Fibroblast of pulmonary artery (primary cell): ENCODE data around the gene THEMIS2.

Experiments
- DNase-seq: peaks from one replicate; pipeline ENCODE4 v3.0.0-alpha.2; 2010; ENCODE audit warnings: low read depth
- H3K4me3 ChIP-seq: replicated peaks from 2 replicates; pipeline ENCODE4 v1.5.1; 2011; ENCODE audit warnings: low read depth, mild to moderate bottlenecking, control low read depth, low read length, moderate library complexity
- TF ChIP-seq, protein P1 (sequence below): IDR thresholded peaks from 2 replicates; pipeline ENCODE4 v1.5.1; 2011; ENCODE audit warnings: mild to moderate bottlenecking, control low read depth, low read length, inconsistent platforms; ENCODE audit errors: missing control alignments

The THEMIS2 gene

DNA sequence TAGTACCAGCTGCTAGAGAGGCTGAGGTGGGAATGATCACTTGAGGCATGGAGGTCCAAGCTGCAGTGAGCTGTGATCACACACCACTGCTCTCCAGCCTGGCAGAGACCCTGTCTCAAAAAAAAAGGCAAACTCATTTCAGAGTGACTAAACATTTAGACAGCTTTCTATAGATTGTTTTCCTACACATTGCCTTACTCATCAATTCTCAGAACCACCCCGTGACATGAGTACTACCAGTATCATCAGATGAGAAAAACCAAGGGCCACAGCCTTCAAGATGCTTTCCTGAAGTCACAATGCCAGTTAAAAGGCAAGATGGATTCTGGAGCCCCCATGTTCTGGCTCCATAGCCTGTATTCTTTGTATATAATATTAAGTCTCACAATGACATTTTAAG lies 40.1 kb downstream of the THEMIS2 start:
- no peak overlapping the region for H3K4me3 ChIP-seq
- DNase-seq = no peak
- TF ChIP-seq, protein P1, sequence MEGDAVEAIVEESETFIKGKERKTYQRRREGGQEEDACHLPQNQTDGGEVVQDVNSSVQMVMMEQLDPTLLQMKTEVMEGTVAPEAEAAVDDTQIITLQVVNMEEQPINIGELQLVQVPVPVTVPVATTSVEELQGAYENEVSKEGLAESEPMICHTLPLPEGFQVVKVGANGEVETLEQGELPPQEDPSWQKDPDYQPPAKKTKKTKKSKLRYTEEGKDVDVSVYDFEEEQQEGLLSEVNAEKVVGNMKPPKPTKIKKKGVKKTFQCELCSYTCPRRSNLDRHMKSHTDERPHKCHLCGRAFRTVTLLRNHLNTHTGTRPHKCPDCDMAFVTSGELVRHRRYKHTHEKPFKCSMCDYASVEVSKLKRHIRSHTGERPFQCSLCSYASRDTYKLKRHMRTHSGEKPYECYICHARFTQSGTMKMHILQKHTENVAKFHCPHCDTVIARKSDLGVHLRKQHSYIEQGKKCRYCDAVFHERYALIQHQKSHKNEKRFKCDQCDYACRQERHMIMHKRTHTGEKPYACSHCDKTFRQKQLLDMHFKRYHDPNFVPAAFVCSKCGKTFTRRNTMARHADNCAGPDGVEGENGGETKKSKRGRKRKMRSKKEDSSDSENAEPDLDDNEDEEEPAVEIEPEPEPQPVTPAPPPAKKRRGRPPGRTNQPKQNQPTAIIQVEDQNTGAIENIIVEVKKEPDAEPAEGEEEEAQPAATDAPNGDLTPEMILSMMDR = no peak

DNA sequence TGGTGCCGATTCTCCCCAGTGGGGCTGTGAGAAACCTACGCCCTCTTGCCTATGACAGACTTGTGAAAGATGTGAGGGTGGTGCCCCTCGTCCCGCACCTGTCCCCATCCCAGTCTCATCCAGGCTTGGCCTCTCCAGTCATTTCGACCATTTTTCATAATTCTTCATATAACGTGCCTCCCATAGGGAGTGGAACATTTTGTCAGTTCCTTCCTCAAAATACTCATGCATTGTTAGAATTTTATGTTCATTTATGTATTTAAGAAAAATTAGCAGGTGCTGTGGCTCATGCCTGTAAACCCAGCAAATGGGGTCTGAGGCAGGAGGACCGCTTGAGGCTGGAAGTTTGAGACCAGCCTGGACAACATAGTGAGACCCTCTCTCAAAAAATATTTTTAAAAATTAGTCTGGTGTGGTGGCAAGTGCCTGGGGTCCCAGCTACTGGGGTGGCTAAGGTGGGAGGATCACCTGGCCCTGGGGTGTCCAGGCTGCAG lies 42.8 kb downstream of the THEMIS2 start:
- H3K4me3 ChIP-seq = no peak overlapping the region
- TF ChIP-seq, protein P1 = no peak
- DNase-seq = no peak

GRCh38 chr1:27922272-27922671 lies 49.9 kb downstream of the THEMIS2 start:
- DNase-seq = no peak
- TF ChIP-seq, protein P1 = no peak
- no peak overlapping the region for H3K4me3 ChIP-seq

- no peak overlapping the region for H3K4me3 ChIP-seq
- no peak for DNase-seq
- TF ChIP-seq, protein P1 = no peak
Measured at GRCh38 chr1:27928216-27928954, 56.0 kb downstream of the THEMIS2 start.

DNA sequence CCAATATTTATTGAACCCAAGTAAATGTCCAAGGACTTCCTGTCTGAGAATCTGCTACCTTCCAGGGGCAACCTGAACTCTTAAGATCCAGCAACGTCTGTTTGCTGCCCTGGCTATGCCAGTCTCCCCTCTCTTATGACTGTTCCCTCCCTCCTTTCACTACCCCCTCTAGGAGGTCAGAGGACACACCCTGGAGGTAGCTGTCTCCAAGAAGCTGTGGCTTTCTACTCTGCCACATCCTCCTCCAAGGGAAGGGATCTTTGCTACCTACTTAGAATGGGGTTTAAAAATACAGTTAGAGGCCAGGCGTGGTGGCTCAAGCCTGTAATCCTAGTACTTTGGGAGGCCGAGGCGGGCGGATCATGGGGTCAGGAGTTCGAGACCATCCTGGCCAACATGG lies 58.8 kb downstream of the THEMIS2 start:
- no peak for DNase-seq
- TF ChIP-seq, protein P1 = no peak
- H3K4me3 ChIP-seq = no peak overlapping the region

GRCh38 chr1:27931759-27932158 lies 59.4 kb downstream of the THEMIS2 start:
- DNase-seq = peak; percentile 13
- no peak overlapping the region for H3K4me3 ChIP-seq
- TF ChIP-seq, protein P1 = no peak

DNA sequence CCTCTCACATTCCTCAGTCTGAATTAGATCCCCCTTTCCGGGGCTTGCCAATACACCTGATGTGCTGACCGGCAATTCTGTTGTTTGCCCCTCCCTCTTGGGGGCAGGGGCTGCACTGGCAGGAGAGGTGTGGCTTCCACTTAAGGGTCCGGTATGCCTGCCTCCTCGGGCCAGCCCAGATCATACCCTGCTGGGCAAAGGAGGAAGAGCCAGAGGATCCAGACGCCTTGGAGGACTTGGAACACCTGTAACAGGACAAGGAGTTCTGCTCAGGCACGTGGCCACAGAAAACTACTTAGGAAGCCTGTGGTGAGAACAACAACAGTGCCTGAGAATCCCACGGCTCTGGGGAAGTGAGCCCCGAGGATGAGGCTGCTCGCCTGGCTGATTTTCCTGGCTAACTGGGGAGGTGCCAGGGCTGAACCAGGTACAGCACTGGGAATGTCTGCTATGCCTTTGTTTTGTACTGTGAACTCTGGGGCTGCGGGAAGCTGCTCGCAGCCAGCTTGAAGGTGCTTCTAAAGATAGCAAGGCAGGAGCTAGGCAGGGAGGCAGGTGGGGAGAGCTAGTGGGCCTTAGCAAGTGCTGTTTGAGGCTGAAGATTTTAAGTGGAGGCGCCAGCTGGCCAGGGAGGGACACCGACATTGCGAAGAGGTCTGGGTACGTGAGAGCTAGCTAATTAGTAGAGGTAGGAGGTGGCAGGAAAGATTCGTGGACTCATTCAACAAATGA lies 62.6 kb downstream of the THEMIS2 start, which contains the start of gene SMPDL3B:
TSS of gene SMPDL3B (plus strand) at position 183 of the 732 bp plus-strand sequence. CDS start at position 367, 184 bp downstream.
- no peak within 1 kb of the TSS for H3K4me3 ChIP-seq
- no peak for DNase-seq
- TF ChIP-seq, protein P1 = no peak
